Measurements from ENCODE around the gene SLC35B2.

GRCh38 chr6:44272999-44273566 lies 15.8 kb upstream of the SLC35B2 start:
- TF ChIP-seq CTCF (conservative IDR thresholded peaks at IDR 0.05; ENCODE audit: low read length) (no peak), EZH2phosphoT487 (IDR thresholded peaks at IDR 0.05; ENCODE audit: borderline replicate concordance, low read depth, low read length) (no peak)

Data from OCI-LY7 (cell line).